OCI-LY1 (cell line): ENCODE measurements around the gene NOD1.

Source experiments
- H2AFZ ChIP-seq: fragments of 200-600 bp; sonication (generic), shearing (Covaris generic); 2 replicates; pipeline ENCODE4 v1.6.0; 2014; ENCODE audit warnings: antibody characterized with exemption, mild to moderate bottlenecking, low read length
- H3F3A ChIP-seq: fragments of 200-600 bp; sonication (generic), shearing (Covaris generic); 2 replicates; pipeline ENCODE4 v1.6.0; 2014; ENCODE audit warnings: mild to moderate bottlenecking, antibody characterized with exemption, low read length, moderate library complexity; ENCODE audit not compliant: insufficient read depth
- H3K27ac ChIP-seq: fragments of 200-600 bp; sonication (generic); 2 replicates; pipeline ENCODE4 v1.5.1; 2014; ENCODE audit warnings: low read length, mixed run types, mild to moderate bottlenecking, low read depth; ENCODE audit not compliant: poor library complexity, severe bottlenecking
- H3K27me3 ChIP-seq: fragments of 200-600 bp; sonication (generic); 2 replicates; pipeline ENCODE4 v1.6.0; 2014; ENCODE audit warnings: antibody characterized with exemption, mild to moderate bottlenecking, low read length, moderate library complexity; ENCODE audit not compliant: insufficient read depth
- H3K36me3 ChIP-seq: fragments of 200-600 bp; sonication (generic); 2 replicates; pipeline ENCODE4 v1.6.1; 2014; ENCODE audit warnings: mild to moderate bottlenecking, antibody characterized with exemption, low read length, moderate library complexity, mixed read lengths; ENCODE audit not compliant: insufficient read depth
- H3K4me1 ChIP-seq: fragments of 200-600 bp; sonication (generic); 2 replicates; pipeline ENCODE4 v1.5.1; 2014; ENCODE audit warnings: mild to moderate bottlenecking, low read length, moderate library complexity; ENCODE audit not compliant: insufficient read depth, severe bottlenecking
- H3K4me2 ChIP-seq: fragments of 200-600 bp; sonication (generic), shearing (Covaris generic); 2 replicates; pipeline ENCODE4 v1.6.1; 2014; ENCODE audit warnings: low read length
- H3K4me3 ChIP-seq: fragments of 200-600 bp; sonication (generic); 2 replicates; pipeline ENCODE4 v1.5.1; 2014; ENCODE audit warnings: low read length, low read depth, mild to moderate bottlenecking, mixed read lengths; ENCODE audit not compliant: poor library complexity, severe bottlenecking
- H3K79me2 ChIP-seq: fragments of 200-600 bp; shearing (Covaris generic); 2 replicates; pipeline ENCODE4 v1.6.1; 2016; ENCODE audit warnings: mixed run types, low read length, mixed read lengths; ENCODE audit not compliant: insufficient read depth
- H3K9ac ChIP-seq: fragments of 200-600 bp; sonication (generic), shearing (Covaris generic); 2 replicates; pipeline ENCODE4 v1.6.1; 2014; ENCODE audit warnings: mild to moderate bottlenecking, low read length, mixed read lengths
- H3K9me2 ChIP-seq: fragments of 200-600 bp; sonication (generic), shearing (Covaris generic); 2 replicates; pipeline ENCODE4 v1.6.1; 2014; ENCODE audit warnings: low read depth, mild to moderate bottlenecking, low read length, mixed read lengths
- H3K9me3 ChIP-seq: fragments of 200-600 bp; shearing (Covaris generic); 2 replicates; pipeline ENCODE4 v1.6.1; 2014; ENCODE audit warnings: low read length, mixed read lengths
- H4K20me1 ChIP-seq: fragments of 200-600 bp; sonication (generic), shearing (Covaris generic); 2 replicates; pipeline ENCODE4 v1.6.0; 2016; ENCODE audit warnings: mild to moderate bottlenecking, low read length; ENCODE audit not compliant: insufficient read depth
- CTCF ChIP-seq: fragments of 200-600 bp; sonication (generic), shearing (Covaris generic); IDR thresholded peaks from 2 replicates; pipeline ENCODE4 v1.5.1; 2017; ENCODE audit warnings: mild to moderate bottlenecking, antibody characterized with exemption, low read length, moderate library complexity, mixed read lengths
- EZH2 ChIP-seq: fragments of 200-600 bp; sonication (generic), shearing (Covaris generic); IDR thresholded peaks from 2 replicates; pipeline ENCODE4 v1.8.0; 2017; ENCODE audit warnings: borderline replicate concordance, mixed run types, mild to moderate bottlenecking, antibody characterized with exemption, low read length, moderate library complexity, mixed read lengths

Gene NOD1

GRCh38 chr7:30466266-30466665 is 12.3 kb downstream of the NOD1 start:
- Histone ChIP-seq H3K4me1 (peaks cover 22% of the 10 kb centered on the region), H3K27me3 (no peaks in the 10 kb centered on the region), H3K36me3 (no peaks in the 10 kb centered on the region), H2AFZ (no peak overlapping the region), H3K79me2 (no peaks in the 10 kb centered on the region), H3F3A (no peaks in the 10 kb centered on the region), H3K4me3 (no peak overlapping the region), H3K27ac (no peak overlapping the region), H3K9ac (no peak overlapping the region), H3K9me3 (no peaks in the 10 kb centered on the region), H4K20me1 (no peaks in the 10 kb centered on the region), H3K9me2 (no peaks in the 10 kb centered on the region), H3K4me2 (no peak overlapping the region)
- TF ChIP-seq CTCF (no peak), EZH2 (no peak)

DNA sequence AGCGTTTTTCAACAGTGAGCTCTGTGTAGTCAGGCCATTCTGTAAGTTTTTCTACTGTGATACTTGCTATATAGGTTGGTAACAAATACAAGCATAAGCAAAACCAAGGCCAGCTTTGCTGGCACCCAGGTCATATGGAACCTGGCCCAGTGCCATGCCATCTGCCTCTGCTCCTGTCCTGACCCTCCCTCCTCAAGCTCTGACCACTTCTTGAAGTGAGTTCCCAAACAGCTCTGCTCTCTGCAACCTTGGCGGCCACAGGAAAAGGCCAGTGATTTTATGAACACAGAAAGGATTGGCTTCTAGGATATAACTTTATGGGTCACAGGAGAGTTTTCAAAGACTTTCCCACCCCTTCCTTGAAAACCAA is 12.8 kb downstream of the NOD1 start:
- H3K9me2 ChIP-seq: no peaks in the 10 kb centered on the region
- no peaks in the 10 kb centered on the region for H3K27me3 ChIP-seq
- no peak overlapping the region for H3K4me3 ChIP-seq
- no peaks in the 10 kb centered on the region for H3K9me3 ChIP-seq
- no peaks in the 10 kb centered on the region for H3K79me2 ChIP-seq
- no peak overlapping the region for H3K27ac ChIP-seq
- no peak overlapping the region for H3K4me2 ChIP-seq
- H3K36me3 ChIP-seq: no peaks in the 10 kb centered on the region
- no peaks in the 10 kb centered on the region for H3F3A ChIP-seq
- H2AFZ ChIP-seq: no peak overlapping the region
- TF ChIP-seq CTCF: no peak
- TF ChIP-seq EZH2: no peak
- no peaks in the 10 kb centered on the region for H4K20me1 ChIP-seq
- H3K9ac ChIP-seq: no peak overlapping the region
- peaks cover 22% of the 10 kb centered on the region for H3K4me1 ChIP-seq

GRCh38 chr7:30465046-30465810 is 13.4 kb downstream of the NOD1 start:
- H3K9me2 ChIP-seq: no peaks in the 10 kb centered on the region
- H3F3A ChIP-seq: no peaks in the 10 kb centered on the region
- H3K27ac ChIP-seq: no peak overlapping the region
- no peaks in the 10 kb centered on the region for H3K27me3 ChIP-seq
- H3K4me3 ChIP-seq: no peak overlapping the region
- no peaks in the 10 kb centered on the region for H3K36me3 ChIP-seq
- H2AFZ ChIP-seq: no peak overlapping the region
- H3K4me1 ChIP-seq: peaks cover 22% of the 10 kb centered on the region
- H3K9me3 ChIP-seq: no peaks in the 10 kb centered on the region
- TF ChIP-seq CTCF (no peak), EZH2 (no peak)
- no peak overlapping the region for H3K9ac ChIP-seq
- H3K79me2 ChIP-seq: no peaks in the 10 kb centered on the region
- no peak overlapping the region for H3K4me2 ChIP-seq
- H4K20me1 ChIP-seq: no peaks in the 10 kb centered on the region
